GM11168 (cell line): ENCODE data around the gene ZNF521.
"Not testable (repeated sequence)": the region's sequence is repeated elsewhere in the genome, so short reads cannot be mapped to it uniquely, and the experiment has no call there.

Experiments used
- in situ Hi-C: fragments of 300-500 bp; cut with MboI; formaldehyde crosslinking; loops from one replicate; pipeline ENCODE4 v1.12.0; 2022; ENCODE audit warnings: low sequenced_read_pairs; ENCODE audit not compliant: unreplicated experiment

Gene ZNF521

GRCh38 chr18:25295624-25296138, 56.3 kb downstream of the ZNF521 start:
- in situ Hi-C loops = no loop called here

- in situ Hi-C loops = no loop called here
Measured at GRCh38 chr18:25291150-25291549, 60.8 kb downstream of the ZNF521 start.

GRCh38 chr18:25289001-25289631, 62.9 kb downstream of the ZNF521 start:
- in situ Hi-C loops = no loop called here

GRCh38 chr18:25288340-25288938, 63.5 kb downstream of the ZNF521 start:
- in situ Hi-C loops = no loop called here

GRCh38 chr18:25287106-25287505, 64.9 kb downstream of the ZNF521 start:
- in situ Hi-C loops = no loop called here

- in situ Hi-C loops = no loop called here
Measured at GRCh38 chr18:25284861-25285550, 67.0 kb downstream of the ZNF521 start.

- in situ Hi-C loops = no loop called here
Measured at GRCh38 chr18:25284281-25284680, 67.7 kb downstream of the ZNF521 start.

- in situ Hi-C loops = no loop called here
Measured at GRCh38 chr18:25283781-25284180, 68.2 kb downstream of the ZNF521 start.

- in situ Hi-C loops = no loop called here
Measured at GRCh38 chr18:25282896-25283703, 68.9 kb downstream of the ZNF521 start.

- in situ Hi-C loops = no loop called here
Measured at GRCh38 chr18:25282282-25282681, 69.7 kb downstream of the ZNF521 start.

- in situ Hi-C loops = no loop called here
Measured at GRCh38 chr18:25281556-25281955, 70.4 kb downstream of the ZNF521 start.

- in situ Hi-C loops = no loop called here
Measured at GRCh38 chr18:25279961-25280360, 72.0 kb downstream of the ZNF521 start.

GRCh38 chr18:25279556-25279955, 72.4 kb downstream of the ZNF521 start:
- in situ Hi-C loops = no loop called here

- in situ Hi-C loops = no loop called here
Measured at GRCh38 chr18:25279133-25279532, 72.8 kb downstream of the ZNF521 start.

- in situ Hi-C loops = no loop called here
Measured at GRCh38 chr18:25278394-25278793, 73.6 kb downstream of the ZNF521 start.

GRCh38 chr18:25275412-25276001, 76.5 kb downstream of the ZNF521 start:
- in situ Hi-C loops = no loop called here

- in situ Hi-C loops = no loop called here
Measured at GRCh38 chr18:25274926-25275325, 77.0 kb downstream of the ZNF521 start.

- in situ Hi-C loops = not testable (repeated sequence)
Measured at GRCh38 chr18:25266931-25267527, 84.9 kb downstream of the ZNF521 start.

- in situ Hi-C loops = no loop called here
Measured at GRCh38 chr18:25262920-25263319, 89.0 kb downstream of the ZNF521 start.

- in situ Hi-C loops = no loop called here
Measured at GRCh38 chr18:25261768-25262167, 90.2 kb downstream of the ZNF521 start.
